Neural cell (in vitro differentiated cells): ENCODE data around the gene HAP1.

Source experiments
- CTCF ChIP-seq: fragments of 450-650 bp; IDR thresholded peaks from 2 replicates; pipeline ENCODE4 v1.5.1; 2014; ENCODE audit warnings: antibody characterized with exemption, mild to moderate bottlenecking, moderate library complexity; ENCODE audit not compliant: poor library complexity, severe bottlenecking
- EZH2 ChIP-seq: fragments of 200-600, 300-800 bp; shearing (Covaris generic), sonication (generic); IDR thresholded peaks from 2 replicates; pipeline ENCODE4 v1.6.1; 2014; ENCODE audit warnings: antibody characterized with exemption, low read length, borderline replicate concordance, mild to moderate bottlenecking; ENCODE audit not compliant: insufficient read depth, poor library complexity, severe bottlenecking
- RAD21 ChIP-seq: fragments of 450-650 bp; conservative IDR thresholded peaks from 2 replicates; pipeline ENCODE4 v1.6.1; 2014; ENCODE audit warnings: antibody characterized with exemption, mild to moderate bottlenecking, moderate library complexity

- TF ChIP-seq CTCF (no peak), EZH2 (no peak), RAD21 (no peak)
Observed at GRCh38 chr17:41736983-41737679, 2.7 kb upstream of the HAP1 start.
